SKM-1 treated with dmso at 0.1 percent for 144 hours (cell line): ENCODE data around the gene GRIP2.

Experiments
- DNase-seq: peaks from one replicate; lab custom pipeline; 2025; ENCODE audit not compliant: unreplicated experiment; lab: John Stamatoyannopoulos, UW

The GRIP2 gene

DNA sequence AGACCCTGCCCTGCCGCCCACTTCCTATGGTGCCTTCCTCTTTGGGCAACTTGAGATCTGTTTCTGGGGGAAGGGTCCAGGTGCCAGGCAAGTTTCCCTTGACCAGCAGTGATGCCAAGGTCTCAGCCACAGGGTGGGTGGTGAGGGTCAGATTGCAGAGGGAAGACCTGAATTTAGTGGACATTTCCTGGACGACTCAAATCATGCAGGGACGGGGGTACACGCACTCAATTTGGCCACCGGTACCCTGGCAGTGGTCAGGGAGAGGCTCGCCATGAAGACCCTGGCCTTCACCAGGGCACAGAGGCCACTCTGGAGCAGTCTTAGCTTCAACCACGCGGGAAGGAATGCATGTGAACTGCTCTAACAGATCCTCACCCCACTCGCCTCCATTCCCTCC is 1.5 kb upstream of the GRIP2 start:
- no peak for DNase-seq

DNA sequence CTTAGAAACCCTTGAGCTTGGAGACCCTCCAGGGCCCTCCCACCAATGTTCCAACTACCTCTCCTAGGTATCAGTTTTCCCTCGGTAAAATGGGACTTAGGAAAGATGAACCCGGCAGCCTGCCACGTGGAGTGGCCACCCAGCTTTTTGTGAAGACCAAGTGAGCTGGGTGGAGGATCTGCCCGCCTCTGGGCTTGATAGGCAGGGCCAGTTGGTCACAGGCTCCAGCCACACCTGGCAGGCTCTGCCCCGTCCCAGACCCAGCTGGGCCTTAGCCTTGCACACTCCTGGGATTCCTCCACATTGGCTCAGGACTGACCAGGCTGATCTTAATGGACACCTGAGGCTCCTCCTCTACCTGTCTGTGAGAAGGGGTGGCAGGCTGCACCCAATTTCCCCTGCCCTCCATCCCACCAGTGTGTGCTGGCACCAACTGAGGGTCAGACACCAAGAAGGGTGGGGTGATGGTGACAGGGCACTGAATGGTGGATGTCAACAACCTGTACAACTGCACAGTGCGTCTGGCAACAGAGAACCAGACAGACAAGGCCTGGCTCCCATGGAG is 761 bp upstream of the GRIP2 start:
- no peak for DNase-seq

DNA sequence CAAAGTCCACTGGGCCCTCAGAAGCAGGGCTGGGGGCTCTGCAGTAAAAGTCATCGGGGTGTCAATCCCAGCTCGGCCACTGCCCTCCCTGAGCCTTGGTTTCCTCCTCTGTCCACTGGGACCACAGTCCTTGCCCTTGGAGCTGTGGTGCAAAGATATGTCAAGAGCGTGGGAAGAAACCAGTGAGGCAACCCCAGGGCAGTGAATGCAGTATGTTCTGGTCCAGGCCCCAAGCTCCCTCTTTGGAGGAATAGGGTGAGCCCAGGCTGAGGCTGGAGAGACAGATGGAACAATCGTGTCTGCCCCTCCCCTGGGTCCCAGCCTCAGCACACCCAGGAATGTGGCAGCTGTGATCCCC is 779 bp downstream of the GRIP2 start:
- DNase-seq, result no peak

DNA sequence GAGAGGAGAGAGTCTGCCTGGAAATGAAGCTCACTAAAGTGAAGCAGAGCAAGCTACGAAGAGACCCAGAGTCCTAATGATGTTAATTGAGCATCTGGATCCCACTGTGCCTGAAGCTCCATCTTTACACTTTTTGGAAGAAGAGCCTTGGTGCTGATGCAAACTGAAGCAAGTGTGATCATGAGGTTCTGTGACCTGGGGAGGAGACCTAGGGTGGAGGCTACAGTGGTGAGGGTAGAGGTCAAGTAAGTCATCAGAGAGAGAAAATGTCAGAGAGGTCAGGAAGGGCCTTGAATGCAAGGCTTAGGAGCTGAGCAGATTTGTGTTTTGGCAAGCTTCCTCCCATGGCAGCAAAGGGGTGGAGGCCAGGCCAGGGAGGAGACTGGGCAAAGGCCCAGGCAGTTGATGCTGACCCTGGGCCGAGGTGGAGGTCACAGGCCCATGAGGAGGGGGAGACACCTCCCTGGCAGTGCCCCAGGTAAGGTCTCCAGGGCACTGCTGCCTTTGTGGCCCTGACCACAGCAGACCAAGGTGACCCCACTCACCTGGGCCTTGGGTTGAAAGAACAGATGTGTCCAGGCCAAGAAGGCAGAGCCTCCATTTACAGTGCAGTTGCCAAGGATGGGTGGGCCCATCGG is 1.6 kb downstream of the GRIP2 start:
- DNase-seq, result no peak

DNA sequence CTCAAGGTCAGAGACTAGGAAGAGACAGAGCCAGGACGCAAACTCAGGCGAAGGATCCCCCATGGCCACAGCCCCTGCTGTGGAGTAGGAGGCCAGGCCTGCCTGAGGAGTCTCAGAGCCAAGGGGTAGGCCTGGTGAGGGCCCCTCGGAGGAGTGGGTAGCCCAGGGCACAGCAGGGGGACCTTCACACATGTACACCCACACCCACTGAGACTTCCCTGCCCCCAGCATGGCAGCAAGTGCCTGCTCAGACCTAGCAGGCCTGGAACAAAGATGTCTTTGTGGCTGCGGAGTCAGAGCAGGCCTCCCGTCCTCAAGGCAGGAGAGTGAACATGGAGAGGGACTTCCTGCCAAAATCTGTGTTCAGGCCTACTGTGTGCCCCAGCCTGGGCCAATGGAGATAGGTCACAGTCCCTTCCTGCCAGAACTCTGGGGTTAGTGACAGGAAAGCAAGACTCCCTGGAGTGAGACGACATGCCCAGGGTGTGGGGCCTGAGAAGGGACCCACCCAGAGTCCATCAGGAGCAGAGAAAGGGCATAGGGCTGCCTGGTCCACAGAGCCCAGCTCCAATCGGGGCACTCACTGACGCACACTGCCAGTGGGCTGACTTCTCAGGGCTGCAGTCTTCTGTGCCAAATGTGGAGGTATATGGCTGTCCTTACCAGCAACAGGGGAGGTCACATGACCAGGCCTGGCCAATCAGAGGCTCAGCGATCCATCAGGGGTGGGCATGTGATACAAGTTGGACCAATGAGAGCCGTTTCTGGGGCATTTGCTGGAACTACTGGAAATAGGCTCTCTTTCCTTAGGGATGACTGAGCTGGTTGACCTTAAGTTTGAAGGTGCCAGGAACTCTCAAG is 2.3 kb downstream of the GRIP2 start:
- DNase-seq, result no peak

DNA sequence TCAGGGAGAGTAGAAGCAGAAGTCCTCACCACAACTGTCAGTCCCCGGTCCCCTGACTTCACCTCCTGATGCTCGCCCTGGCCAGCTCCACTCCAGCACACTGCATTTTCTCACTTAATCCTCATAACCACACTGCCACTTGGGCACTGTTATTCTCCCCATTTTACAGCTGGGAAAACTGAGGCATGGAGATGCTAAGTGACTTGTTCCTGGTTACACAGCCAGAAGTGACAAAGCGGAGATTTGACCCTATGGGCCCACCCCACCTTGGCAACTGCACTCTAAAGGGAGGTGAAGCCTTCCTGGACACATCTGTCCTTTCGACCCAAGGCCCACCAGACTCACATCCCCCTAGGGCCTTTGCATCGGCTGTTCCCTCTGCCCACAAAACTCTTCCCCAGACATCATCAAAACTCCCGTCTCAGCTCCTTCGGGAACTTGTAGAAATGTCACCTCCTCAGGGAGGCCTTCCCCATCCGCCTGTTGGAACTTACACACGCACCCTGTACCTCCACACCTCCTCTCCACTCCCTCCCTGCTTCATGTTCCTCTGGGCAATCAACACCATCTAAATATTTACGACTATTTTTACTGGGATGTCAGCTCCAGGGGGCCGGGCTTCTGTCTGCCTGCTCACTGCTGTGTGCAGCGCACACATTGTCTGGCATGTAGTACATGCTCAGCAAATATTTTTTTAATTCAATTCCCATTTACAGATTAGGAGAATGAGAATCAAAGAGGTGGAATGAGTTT is 3.1 kb downstream of the GRIP2 start:
- no peak for DNase-seq

DNA sequence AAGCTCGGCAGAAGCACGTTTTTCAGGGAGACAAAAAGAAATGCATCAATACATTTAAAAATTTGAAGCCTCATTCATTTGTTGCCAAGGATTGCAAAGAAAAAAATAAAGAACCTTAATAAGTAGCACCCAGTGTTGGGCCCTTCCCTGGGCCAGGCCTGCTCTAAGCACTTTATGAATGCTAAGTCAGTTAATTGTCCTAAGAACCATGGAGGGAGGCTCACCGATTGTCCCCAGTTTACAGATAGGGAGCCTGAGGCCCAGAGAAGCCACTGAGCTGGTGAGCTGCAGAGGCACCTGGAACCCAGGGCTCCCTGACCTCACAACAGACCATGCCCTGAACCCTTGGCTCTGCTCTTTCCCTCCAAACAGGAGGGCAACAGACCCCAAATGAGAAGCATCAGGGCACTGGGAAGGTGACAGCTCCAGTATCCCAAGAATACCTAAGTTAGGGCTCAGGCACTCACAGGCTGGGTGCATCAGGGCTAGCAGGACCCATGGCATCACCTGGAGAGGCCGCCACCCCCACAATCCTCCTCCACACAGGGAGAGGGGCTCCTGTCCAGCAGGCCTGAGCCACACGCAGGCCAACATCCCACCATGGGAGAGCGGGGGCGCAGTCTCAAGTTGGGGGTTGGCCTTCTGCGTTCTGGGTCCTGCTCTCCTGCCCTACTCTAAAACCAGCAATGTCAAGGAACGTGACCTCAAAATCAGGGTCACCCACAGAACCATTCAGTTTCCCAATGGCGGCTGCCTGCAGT is 3.9 kb downstream of the GRIP2 start:
- DNase-seq, result no peak

DNA sequence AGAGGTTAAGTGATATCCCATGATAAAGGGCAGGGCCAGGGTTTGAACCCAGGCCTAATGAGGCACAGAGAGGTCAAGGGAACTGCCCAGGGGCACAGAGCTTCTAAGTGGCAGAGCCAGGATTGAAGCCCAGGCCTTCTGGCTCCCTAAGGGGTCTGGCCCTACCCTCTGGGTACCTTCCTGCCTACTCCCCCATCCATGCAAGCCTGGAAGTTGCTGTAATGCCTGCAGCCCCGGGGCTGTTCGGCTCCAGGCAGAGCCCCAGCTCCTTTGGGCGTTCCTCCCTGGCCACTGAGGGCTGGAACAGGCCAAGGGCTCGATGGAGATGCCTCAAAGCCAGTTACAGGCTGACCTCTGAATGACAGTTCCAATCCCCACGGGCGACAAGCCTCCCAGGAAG is 4.5 kb downstream of the GRIP2 start:
- DNase-seq, result no peak

DNA sequence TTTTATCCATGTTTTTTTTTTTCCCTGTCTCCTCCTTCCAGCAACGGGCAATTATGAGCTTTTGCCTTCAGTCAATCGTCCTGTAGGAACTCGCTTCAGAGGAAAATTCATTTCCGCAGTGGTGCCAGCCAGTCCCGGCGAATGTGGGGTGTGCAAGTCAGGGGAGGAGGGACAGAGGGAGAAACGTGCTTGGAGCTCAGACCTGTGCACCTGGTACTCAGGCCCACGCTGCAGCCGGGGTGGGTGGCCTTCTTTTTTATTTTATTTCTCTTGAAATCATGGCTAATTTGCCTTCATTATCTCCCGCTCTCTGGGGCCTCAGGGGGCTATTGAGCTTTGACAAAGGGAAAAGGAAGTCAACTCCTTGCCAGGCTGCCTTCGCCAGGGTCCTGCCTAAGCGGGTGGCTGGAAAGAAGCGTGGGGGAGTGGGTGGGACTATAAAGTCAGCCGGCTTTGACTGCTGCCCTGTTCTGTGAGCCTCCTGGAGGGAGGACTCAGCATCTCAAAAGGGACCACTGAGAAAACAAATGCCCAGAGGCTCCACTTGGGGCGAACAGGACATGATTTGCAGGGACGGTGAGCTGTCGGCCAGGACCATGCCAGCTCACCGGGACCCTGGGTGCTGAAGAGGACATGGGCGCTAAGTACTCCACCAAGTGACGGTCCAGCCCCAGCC is 5.5 kb downstream of the GRIP2 start:
- DNase-seq, result no peak

DNA sequence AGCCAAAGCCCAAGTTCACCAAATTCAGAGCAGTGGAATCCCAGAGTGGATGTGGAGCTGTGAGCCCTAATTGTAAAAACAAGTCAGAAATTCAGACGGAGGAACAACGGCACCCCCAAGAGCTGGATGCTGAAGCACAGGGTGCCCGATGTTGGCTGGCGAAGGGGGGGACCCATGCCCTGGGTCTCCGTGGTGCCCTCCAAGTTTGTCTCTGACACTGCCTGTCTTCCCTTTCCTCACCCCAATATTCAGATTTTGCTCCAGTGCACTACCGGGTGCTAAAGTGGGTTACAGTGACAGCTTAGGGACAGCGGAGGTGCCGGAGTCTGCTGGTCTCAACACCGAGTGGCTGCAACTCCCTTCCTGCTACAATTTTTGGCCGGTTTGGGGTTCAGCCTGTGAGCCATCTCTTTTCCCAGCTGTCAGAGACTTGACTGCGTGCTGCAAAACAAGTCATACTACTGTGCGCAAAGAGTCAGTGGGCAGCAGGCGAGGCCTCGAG is 6.6 kb downstream of the GRIP2 start:
- no peak for DNase-seq

DNA sequence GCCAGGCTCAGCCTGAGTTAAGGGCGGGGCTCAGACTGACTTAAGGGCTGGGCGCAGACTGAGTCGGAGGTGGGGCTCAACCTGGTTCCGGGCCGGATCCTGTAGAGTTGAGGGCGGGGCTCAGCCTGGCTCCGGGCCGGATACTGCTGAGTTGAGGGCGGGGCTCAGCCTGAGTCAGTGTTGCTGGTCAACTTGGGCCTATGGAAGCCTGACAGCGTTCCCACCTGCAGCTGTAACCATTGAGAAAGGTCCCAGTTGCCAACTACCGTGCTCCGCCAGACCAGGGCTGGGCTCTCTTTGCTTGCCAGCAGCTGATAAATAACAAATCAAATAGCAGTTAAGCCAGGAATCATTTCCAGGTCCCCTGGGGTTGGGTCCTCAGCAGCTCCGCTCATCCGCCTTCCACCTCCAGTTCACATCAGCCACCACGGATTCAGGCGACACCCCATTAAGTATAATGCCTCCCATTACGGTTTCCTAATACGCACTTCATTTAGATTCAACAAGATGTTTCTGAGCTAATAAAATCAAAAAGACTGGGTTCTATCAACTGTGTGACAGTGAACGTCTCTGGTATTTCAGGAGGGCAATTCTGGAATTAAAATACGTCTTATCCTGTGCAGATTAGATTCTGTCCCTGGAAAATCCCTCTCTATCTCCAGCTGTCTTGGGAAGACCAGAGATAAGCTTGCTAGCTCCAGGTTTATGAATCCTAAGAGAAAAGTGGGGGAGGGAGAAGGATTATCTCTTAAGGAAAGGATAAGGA is 7.3 kb downstream of the GRIP2 start:
- no peak for DNase-seq

DNA sequence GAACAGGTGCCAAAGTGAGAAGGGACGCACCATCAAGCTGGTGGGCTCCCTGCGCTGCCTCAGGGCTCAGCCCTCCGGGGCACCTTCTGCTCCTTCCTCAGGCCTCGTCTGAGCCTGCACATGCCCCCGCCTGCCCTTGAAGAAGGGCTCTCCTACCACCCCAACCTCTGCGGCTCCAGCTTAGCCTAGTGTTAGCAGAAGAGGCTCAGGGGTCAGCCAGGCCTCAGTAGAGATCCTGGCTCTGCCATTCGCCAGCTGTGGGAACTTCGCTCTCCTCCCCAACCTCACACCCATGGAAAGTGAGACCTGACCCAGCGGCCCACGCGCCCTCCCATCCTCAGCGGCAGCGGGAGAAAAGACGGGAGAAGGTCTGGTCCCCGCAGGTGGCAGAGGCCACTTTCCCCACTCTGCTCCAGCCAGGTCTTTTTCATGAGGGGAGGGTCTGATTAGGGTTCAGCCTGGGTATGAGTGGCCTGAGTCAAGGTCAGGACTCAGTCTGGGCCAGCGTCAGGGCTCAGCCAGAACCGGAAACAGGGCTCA is 8.2 kb downstream of the GRIP2 start:
- no peak for DNase-seq

DNA sequence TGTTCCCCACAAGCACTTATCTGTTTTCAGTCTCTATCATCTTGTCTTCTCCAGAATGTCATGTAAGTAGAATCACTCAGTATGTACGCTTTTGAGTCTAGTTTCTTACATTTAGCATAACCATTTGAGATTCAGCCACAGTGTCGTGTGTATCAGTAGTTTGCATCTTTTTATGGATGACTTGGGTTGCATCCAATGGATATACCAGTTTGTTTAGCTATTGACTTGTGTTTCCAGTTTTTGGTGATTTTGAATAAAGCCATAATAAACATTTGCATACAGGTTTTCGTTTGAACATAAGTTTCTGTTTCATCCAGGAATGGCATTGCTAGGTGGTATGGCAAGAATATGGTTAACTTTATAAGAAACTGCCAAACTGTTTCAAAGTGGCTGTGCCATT is 12.1 kb downstream of the GRIP2 start:
- no peak for DNase-seq

DNA sequence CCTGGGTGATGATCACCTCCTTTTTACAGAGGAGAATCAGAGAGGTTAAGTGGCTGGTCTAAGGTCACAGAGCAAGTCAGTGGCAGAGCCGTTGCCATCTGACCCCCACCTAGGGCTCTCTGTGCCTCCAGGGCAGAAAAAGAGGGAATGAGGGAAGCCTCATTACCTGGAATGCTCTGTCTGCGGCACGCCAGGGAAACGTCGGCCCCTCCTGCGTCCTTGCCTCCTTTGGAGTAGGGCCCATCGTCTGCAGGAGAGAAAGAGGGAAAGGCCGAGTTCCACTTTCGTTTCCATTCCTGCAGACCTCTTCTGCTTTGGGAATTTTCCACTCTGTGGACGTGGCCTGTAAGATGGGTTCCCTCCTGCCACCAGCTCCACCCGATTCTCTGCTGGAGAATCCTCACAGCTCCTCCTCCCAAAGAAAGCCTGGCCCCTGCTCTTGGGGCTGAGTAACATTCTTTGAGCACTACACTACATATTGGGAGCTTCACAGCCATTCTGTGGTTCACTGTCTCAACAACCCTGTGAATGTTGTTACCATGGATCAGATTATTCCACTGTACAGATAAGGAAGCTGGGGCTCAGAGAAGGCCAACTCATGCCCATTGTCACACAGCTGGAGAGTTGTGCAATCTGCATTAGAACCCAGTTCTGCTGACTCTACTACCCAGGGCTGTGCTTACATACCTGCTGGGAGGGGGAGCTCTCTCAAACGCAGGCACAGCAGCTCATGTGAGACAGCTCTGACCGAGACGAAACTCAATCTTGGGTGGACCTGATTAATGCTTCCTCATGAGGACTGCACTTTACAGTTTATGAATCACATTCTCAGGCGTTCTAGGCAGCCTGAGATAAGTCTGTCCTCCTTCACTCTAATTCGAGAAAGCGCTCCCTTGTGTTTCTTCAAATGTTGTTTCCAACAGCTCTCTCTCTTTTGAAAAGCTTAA is 14.2 kb downstream of the GRIP2 start:
- DNase-seq, result no peak

DNA sequence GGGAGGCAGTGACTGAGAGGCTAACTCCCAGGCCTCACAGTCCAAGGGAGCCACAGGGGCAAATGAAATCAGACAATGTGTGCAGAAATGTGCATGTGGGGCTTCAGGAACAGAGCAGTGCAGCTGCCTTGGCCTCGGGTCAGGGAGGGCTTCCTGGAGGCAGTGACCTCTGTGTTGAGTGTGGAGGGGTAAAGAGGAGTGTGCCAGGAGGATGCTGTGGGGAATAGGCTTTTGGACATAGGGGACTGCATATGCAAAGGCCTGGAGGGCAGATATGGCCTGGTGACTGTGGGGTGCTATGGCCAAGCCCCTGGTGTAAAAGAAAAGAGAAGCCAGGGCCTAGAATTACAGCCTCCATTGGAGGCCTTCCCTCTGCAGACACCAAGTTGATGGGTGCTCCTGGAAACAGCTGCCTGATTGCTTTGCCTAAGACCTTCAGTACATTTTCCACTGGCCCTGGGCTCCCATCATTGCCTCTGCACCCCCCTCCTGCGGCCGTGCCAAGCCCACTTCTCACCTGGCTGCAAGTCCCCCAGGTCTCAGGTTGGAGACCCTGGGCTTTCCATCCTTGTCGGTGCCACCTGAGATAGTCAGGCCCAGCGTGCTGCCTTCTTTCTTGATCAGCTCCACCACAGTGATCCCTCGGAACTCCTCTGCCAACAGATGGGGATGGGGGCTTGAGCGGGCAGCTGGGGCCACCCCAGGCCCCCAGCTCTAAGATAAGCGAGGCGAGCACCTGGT is 15.1 kb downstream of the GRIP2 start:
- DNase-seq, result no peak

DNA sequence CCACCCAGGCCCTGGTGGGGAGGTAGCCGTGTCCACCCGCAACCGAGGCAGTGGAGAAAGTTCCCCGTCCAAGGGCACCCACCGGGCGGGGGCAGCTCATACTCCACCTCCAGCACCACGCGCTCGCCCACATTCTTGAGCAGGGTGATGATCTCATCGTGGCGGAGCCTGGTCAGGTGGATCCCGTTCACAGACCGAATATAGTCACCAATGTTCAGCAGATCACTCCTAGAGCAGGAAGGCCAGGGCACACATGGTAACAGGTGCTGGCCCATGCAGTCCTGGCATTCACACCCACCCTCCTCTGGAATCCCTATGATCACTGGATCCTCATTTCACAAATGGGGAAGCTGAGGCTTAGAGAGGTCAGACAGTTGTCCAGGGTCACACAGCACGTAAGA is 15.8 kb downstream of the GRIP2 start:
- no peak for DNase-seq

DNA sequence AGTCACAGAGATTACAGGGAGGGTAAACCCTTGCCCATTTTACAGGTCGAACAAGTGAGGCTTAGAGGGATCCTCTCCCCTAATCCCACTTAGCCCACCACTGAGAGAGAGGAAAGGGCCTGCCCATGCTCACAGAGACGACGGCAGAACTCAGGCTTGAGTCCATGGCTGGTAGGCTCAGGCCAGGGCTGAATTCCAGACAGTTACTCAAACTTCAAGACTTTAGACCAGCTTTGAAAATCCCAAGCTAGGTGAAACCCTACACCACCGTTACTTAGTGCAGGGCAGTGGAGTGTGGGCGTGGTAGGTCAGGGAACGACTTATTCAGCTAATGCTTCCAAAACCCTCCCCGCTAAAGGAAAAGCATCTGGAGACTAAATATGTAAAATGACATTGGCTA is 16.4 kb downstream of the GRIP2 start:
- DNase-seq, result no peak
